GM20000 (cell line): ENCODE measurements around the gene ZFHX3.
"Not testable (repeated sequence)": the region's sequence is repeated elsewhere in the genome, so short reads cannot be mapped to it uniquely, and the experiment has no call there.

Experiments
- DNase-seq: peaks from one replicate; pipeline ENCODE4 v3.0.0; 2012; ENCODE audit warnings: low spot score
- TF ChIP-seq, protein P1 (sequence below): IDR thresholded peaks from 2 replicates; pipeline ENCODE4 v1.5.1; 2012; ENCODE audit warnings: mild to moderate bottlenecking, control low read depth; ENCODE audit errors: extremely low read depth, missing control alignments

ZFHX3 gene

DNA sequence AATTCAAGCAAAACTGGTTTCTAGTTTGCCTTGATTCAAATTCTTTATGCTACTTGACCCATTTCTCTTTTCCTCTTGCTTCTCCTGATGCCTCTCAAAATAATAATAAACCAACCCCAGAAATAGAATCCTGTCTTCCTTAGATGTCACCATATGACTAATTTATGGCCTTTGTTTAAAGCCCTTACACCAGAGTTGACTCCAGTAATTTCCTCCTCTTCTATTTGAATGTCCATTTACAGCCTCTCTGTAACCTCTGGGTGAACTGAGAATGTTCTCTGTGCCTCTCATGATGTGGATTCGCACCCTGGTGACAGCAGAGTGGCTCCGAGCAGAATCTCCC, 31.5 kb downstream of the ZFHX3 start:
- TF ChIP-seq, protein P1, sequence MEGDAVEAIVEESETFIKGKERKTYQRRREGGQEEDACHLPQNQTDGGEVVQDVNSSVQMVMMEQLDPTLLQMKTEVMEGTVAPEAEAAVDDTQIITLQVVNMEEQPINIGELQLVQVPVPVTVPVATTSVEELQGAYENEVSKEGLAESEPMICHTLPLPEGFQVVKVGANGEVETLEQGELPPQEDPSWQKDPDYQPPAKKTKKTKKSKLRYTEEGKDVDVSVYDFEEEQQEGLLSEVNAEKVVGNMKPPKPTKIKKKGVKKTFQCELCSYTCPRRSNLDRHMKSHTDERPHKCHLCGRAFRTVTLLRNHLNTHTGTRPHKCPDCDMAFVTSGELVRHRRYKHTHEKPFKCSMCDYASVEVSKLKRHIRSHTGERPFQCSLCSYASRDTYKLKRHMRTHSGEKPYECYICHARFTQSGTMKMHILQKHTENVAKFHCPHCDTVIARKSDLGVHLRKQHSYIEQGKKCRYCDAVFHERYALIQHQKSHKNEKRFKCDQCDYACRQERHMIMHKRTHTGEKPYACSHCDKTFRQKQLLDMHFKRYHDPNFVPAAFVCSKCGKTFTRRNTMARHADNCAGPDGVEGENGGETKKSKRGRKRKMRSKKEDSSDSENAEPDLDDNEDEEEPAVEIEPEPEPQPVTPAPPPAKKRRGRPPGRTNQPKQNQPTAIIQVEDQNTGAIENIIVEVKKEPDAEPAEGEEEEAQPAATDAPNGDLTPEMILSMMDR, result no peak
- peak; percentile 64 for DNase-seq

DNA sequence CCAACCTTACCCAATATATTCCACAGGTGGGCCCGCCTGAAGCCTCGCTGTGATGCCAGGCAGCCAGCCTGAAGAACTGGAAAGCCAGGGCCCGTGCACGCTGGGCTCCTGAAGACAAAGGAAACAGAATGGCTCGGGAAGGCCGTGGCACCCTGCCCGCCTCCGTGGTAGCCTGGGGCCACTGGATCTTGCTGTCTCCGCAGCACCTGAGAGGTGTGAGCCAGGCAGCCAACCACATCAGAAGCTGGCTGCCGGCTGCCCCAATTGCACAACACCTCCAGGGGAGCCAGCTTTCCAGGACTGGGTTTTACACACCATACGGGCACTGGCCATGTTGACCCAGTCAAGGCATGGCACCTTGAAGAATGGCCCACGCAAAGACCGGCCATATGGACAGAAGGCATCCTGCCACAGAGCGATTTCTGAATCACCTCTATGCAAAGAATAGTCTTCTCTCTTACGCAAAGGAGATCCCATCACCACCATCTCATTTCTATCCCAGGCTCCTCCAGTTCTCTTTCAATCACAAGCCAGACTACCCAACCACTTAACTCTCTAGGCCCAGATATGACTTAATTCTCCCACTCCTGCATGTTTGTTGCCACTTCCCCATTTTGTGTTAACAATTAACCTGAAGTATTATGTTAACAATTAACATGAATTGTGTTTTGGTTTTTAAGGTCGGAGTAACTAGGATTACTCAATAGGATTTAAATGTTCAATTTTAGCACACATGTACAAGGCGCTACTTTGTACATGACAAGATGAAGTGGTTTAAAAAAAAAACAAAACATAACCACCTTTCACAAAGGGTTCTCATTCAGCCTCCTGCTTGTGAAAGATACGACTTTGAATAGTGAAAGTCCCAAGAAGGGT, 32.1 kb downstream of the ZFHX3 start:
- DNase-seq, result peak; percentile 72
- TF ChIP-seq, protein P1, result no peak

DNA sequence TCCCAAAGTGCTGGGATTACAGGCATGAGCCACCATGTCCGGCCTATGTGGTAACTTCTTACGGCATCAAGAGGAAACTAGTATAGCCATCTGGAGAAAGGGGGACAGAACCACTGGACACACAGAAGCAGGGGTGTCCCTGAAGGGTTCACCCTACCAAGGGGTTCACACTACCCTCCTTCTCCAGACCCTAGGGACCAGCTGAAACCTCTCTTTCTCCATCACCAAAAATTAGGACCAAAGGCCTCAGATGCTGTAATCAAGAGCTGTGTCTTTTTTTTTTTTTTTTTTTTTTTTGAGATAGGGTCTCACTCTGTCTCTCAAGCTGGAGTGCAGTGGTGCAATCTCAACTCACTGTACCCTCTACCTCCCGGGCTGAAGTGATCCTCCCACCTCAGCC, 33.2 kb downstream of the ZFHX3 start:
- no peak for DNase-seq
- TF ChIP-seq, protein P1, result no peak

DNA sequence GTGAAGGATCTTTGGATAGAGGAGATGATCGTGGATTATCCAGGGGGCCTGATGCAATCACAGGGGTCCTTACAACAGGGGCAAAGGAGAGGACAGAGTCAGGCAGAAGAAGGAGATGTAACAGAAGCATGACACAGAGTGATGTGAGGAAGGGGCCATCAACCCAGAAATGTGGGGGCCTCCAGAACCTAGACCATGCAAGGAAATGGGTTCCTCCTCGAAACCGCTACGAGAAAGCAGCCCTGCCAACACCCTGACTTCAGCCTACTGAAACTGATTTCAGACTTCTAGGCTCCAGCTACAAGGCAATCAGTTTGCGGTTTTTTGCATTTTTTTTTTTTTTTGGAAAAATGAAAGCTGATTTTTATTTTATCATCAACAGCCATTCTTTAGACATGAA, 34.0 kb downstream of the ZFHX3 start:
- no peak for DNase-seq

DNA sequence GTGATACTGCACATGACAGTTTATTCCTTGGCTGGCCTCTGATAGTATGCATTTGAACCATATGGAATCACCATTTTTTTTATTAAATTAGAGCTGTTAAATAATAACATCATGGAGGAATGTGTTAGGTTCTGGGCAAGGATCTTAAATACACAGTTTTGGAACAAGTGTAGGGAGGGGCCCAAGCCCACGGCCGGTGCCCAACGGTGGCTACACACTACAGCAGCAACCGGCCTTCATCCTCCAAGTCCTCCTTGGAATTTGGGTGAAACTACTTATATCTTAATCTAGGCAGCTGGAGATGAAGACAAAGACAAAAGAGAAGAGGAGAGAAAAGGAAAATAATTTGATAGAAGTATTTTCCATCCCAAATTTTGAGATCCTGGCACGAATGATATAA, 35.6 kb downstream of the ZFHX3 start:
- no peak for DNase-seq
- TF ChIP-seq, protein P1, result no peak

More for the DNA sequence above, 34.0 kb downstream of the ZFHX3 start:
- TF ChIP-seq, protein P1, result no peak

DNA sequence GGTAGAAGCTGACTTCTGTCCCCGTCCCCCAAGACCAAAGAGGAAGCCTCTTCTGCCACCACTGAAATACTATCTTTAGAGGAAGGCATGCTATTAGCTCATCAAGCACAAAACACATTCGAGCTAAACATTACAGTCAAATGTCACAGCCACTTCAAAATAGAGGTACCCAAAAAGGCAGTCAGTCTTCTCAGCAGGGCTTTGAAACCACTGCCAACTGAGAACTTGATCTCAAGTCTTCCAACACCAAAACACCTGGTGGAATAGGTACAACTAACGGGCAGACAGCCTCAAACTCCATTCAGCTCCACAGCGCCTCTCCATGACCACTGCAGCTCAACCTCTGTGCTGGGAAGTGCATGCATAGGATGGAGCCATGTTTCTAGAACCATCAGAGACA, 36.0 kb downstream of the ZFHX3 start:
- DNase-seq, result no peak
- TF ChIP-seq, protein P1, result no peak

DNA sequence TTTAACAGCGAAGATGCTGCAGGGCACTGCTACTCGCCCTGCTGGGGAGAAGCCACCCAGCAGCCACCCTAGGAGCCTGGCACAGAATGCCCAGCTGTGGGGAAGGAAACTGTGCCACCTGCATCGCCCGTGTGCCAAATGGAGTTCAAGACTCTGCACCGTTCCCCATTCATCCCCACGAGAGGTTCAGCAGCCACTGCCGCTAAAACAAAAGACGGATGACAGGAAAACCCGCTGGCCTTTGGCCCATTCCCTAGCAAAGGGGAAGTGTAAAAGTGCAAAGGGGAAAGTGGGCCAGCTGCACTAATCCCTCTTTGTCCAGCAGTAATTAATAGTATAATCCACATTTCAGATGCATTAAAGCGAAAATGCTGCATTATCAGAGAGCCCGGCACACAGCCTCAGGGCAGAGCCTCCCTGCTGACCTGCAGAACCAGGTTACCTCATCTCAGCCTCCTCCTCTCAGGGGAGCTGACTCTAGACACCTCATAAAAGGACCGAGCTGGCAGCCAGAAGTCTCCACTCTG, 37.7 kb downstream of the ZFHX3 start:
- TF ChIP-seq, protein P1, result no peak

DNA sequence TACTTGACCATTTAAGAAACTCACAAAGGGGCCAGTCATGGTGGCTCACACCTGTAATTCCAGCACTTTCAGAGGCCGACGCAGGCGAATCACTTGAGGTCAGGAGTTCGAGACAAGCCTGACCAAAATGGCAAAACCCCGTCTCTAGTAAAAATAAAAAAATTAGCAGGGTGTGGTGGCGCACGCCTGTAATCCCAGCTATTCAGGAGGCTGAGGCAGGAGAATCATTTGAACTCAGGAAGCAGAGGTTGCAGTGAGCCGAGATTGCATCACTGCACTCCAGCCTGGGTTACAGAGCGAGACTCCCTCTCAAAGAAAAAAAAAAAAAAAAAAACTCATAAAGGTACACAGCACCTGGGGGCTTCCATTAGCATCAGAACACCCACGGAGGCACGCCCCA, 38.2 kb downstream of the ZFHX3 start:
- not testable (repeated sequence) for DNase-seq

More for the DNA sequence above, 37.7 kb downstream of the ZFHX3 start:
- DNase-seq, result no peak
